GM12875 (cell line): Measurements from ENCODE around the gene PXDN.

Source experiments
- H3K4me3 ChIP-seq: one replicate; pipeline ENCODE4 v1.5.1; 2011; ENCODE audit warnings: low read depth, low read length, control low read depth
- TF ChIP-seq, protein P1 (sequence below): IDR thresholded peaks from 2 replicates; pipeline ENCODE4 v1.5.1; 2011; ENCODE audit warnings: low read depth, mild to moderate bottlenecking, control low read depth, inconsistent platforms, low read length, moderate library complexity, borderline replicate concordance; ENCODE audit not compliant: insufficient read depth

PXDN gene

GRCh38 chr2:1601471-1602277 is 142.6 kb downstream of the PXDN start:
- TF ChIP-seq, protein P1, sequence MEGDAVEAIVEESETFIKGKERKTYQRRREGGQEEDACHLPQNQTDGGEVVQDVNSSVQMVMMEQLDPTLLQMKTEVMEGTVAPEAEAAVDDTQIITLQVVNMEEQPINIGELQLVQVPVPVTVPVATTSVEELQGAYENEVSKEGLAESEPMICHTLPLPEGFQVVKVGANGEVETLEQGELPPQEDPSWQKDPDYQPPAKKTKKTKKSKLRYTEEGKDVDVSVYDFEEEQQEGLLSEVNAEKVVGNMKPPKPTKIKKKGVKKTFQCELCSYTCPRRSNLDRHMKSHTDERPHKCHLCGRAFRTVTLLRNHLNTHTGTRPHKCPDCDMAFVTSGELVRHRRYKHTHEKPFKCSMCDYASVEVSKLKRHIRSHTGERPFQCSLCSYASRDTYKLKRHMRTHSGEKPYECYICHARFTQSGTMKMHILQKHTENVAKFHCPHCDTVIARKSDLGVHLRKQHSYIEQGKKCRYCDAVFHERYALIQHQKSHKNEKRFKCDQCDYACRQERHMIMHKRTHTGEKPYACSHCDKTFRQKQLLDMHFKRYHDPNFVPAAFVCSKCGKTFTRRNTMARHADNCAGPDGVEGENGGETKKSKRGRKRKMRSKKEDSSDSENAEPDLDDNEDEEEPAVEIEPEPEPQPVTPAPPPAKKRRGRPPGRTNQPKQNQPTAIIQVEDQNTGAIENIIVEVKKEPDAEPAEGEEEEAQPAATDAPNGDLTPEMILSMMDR: no peak
- no peak overlapping the region for H3K4me3 ChIP-seq

- no peak overlapping the region for H3K4me3 ChIP-seq
These were observed 143.3 kb downstream of the PXDN start for GRCh38 chr2:1601067-1601412.

DNA sequence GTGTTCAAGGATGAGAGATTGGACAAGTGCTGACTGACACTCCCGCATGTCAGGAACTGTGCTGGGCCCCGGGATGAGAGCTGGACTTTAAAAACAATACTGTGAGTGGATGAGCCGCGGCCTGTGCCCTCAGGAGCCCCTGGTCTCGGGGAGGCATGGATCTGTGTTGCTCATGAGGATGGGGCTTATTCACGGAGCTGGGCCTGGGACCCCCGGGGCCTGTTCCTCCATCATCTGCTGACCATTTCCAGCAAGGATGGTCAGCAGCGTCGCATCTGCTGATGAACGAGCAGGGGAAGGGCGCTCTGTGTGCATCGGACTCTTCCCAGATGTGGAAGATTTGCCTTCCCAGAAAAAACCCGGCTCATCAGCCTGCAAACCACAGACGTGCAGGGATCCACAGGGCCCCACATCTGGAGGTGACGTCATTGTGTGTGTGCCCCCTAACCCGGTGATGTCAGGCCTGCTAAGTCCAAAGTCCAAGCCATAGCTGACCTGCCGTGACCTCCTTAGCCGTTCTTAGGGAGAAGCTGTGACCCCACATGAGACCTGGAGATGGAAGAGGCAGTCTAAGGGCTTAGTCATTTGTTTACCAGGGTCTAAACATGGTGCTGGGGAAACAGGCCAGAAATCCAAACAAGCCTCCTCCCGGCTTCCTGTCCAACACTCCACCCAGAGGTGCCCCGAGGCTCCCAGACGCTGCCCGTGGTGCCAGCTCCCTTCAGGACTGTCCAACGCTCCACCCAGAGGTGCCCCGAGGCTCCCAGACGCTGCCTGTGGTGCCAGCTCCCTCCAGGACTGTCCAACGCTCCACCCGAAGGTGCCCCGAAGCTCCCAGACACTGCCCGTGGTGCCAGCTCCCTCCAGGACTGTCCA is 143.9 kb downstream of the PXDN start:
- no peak overlapping the region for H3K4me3 ChIP-seq
- TF ChIP-seq, protein P1: no peak

More at GRCh38 chr2:1601067-1601412, 143.3 kb downstream of the PXDN start:
- TF ChIP-seq, protein P1: no peak

- TF ChIP-seq, protein P1: no peak
These were observed 144.8 kb downstream of the PXDN start for GRCh38 chr2:1599301-1600085.

DNA sequence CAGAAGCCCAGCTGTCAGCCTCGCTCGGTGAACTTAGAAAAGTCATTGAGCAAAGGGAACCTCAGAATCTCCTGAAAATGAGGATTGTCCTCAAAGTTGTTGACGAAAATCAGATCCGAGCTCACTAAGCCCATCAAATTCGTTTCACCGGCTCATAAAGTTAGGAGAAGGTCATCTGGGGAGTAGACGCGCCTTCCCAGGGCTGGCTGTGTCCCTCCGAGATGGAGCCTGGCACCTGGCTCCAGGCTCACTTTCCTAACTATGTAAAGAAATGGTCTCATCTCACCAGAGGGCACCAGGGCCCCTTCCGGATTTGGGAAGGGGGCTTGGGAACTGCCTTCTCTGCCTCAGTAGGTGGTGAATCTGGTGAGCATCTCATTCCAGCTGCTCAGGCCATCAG is 145.5 kb downstream of the PXDN start:
- TF ChIP-seq, protein P1: no peak
- H3K4me3 ChIP-seq: no peak overlapping the region

More at GRCh38 chr2:1599301-1600085, 144.8 kb downstream of the PXDN start:
- H3K4me3 ChIP-seq: no peak overlapping the region

GRCh38 chr2:1598041-1598710 is 146.1 kb downstream of the PXDN start:
- no peak overlapping the region for H3K4me3 ChIP-seq
- TF ChIP-seq, protein P1: no peak
